GM18505 (cell line): ENCODE data around the gene B4GALNT4.
"Not testable (repeated sequence)": the region's sequence is repeated elsewhere in the genome, so short reads cannot be mapped to it uniquely, and the experiment has no call there.

Experiments
- ATAC-seq: cut with Tn5 transposase; IDR thresholded peaks from one replicate; pipeline ENCODE4 v1.9.1; 2021; ENCODE audit not compliant: unreplicated experiment
- POLR2A ChIP-seq: IDR thresholded peaks from 4 replicates; pipeline ENCODE4 v1.6.1; 2011; ENCODE audit warnings: borderline replicate concordance; ENCODE audit not compliant: insufficient read depth, insufficient read length; ENCODE audit errors: extremely low read depth

B4GALNT4 gene

DNA sequence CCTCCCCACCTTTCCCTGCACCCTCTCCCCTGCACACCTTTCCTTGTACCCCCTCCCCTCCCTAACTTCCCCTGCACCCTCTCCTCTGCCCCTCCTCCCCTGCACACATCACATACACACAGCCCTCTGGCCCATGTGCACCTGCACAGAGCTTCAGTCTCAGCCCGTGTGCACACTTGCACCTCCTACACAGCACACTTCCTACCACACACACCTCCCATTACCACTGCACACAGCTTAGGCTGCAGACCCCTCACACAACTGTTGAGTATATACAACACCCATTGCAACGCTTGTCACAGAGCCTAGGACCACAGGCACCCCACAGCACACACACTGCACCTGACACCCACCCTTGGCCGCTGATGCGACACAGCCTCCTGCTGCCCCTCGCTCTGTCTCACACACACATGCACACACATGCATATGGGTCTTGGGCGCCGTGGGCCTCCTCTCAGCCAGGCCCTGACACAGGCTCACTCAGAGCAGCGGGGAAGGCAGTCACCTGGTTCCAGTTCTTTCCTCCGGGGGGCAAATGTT, 45.1 kb downstream of the B4GALNT4 start:
- TF ChIP-seq POLR2A: no peak
- ATAC-seq: no peak

DNA sequence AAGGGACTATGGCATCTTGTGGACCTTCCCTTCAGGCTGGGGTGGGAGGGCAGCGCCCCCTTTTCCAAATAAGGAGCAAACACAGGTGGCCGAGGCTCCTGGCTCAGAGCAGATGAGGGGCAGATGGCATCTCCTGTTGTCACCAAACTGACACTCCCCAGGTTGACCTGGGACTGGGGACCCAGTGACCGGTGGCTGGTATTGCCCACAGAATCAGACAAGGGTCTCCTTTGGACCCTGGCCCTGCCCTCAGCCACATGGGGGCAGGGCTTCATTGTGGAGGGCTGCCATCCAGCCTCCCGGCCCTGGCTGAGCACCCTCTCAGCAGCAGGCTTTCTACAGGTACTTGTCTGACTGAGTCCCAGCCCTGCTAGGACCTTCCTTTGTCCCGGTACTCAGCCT, 46.3 kb downstream of the B4GALNT4 start:
- no peak for ATAC-seq
- no peak for TF ChIP-seq POLR2A

DNA sequence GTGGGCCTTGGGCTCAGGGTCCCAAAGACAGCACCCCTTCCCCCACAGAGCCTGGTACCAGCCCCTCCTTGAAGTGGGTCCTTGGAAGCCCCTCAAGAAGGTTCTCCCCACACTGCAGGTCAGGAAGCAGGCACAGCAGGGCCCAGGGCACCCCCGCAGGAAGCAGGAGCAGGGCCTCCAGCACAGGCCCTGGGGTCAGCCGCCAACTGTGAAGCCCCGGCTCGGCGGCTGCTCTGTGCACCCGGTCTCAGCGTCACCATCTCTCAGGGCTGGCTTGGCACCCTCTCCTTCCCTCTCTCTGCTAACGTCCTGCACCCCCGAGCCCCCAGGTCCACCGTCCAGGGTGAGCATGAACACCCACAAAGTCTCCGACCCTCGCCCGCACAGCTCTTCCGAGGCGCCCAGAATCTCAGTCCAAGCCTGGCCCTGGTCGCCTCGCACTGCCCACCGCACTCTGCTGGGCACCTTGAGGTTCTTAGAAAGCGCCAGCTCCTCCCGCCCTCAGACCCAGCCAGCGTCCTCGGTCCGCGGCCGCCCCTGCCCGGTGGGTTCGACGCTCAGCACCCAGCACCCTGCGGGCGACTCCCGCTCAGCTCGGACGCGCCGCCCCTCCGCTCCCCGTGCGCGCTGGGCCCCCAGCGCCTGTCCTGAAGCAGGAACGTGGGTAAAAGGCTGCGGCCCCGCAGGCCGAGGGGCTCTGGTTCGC, 46.9 kb downstream of the B4GALNT4 start:
- no peak for TF ChIP-seq POLR2A
- no peak for ATAC-seq

- no peak for TF ChIP-seq POLR2A
- ATAC-seq: no peak
Measured at GRCh38 chr11:416757-417621, 47.7 kb downstream of the B4GALNT4 start.

GRCh38 chr11:417652-418342, 48.5 kb downstream of the B4GALNT4 start:
- ATAC-seq: no peak
- TF ChIP-seq POLR2A: no peak

GRCh38 chr11:418343-419247, 49.3 kb downstream of the B4GALNT4 start:
- no peak for ATAC-seq
- TF ChIP-seq POLR2A: no peak

GRCh38 chr11:419248-420005, 50.1 kb downstream of the B4GALNT4 start:
- no peak for ATAC-seq
- no peak for TF ChIP-seq POLR2A

DNA sequence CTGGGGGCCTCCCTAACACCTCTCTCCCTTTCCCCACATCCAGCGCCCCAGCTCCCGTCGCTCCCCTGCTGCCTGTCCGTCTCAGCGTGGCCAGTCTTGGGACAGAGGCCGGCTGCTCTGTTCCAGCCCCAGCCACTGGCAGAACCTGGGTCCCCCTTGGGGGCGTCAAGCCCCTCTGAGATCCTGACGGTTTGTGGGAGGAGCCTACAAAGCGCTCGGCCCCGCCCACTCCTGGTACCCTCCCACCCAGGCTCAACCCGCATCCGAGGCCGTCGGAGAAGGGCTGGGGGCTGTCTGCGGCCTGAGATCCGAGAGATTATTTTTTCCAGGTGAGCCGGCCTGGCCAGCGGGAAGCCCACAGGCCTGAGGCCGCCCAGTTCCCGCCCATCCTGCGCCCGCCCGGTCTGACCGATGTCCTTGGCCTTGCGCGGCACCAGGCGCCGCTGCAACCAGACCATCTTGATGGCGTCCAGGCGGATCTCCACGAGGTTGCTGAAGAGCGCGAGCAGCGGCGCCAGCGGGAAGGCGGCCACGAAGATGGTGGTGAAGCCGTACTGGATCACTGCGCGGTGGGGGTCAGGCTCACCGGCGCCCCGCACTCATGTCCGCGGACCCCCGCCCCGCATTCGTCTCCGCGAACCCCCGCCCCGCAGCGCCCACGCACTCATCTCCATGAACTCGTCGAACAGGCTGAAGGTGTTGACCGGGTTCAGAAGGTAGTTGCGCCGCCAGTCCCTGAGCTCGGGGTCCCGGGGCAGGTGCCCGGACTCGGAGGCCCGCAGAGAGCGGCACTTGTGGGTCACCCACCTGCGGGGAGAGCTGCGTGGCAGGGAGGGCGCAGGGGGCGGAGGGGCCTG, 51.0 kb downstream of the B4GALNT4 start:
- no peak for TF ChIP-seq POLR2A
- no peak for ATAC-seq

DNA sequence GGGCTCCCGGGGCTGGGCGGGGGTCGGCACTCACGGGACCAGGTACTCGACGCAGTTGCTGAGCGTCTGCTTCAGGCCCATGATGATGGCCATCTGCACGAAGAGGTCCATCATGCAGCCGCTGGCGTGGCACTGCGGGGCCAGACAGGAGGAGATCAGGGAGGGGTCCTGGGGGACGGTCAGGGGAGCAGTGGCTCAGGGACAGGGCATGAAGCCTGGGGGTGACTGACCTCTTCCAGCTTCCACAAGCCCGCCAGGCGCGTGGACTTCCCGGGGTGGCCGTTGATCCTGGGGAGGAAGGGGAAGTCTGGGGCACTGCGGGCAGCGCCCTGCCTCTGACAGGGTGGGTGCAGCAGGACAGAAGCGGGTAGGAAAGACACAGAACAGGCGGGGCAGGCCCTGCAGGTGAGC, 51.6 kb downstream of the B4GALNT4 start:
- ATAC-seq: no peak
- TF ChIP-seq POLR2A: no peak

DNA sequence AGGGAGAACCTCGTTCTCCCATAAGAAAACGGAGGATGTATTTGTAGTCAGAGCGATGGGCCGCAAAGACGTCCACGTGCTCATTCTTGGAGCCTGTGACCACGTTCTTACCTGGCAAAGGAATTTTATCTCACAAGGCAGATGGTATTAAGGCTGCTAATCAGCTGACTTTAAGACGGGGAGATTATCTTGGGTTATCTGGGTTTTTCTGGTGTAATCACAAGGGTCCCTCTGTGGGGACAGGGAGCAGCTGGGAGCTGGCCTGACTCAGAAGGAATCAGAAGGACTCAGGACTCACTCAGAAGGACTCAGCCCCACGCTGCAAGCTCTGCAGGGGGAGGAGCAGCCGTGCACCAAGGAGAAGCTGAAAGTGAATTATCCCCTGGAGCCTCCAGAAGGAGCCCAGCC, 53.0 kb downstream of the B4GALNT4 start:
- ATAC-seq: no peak
- TF ChIP-seq POLR2A: no peak

GRCh38 chr11:424232-424631, 54.9 kb downstream of the B4GALNT4 start:
- no peak for TF ChIP-seq POLR2A
- ATAC-seq: no peak

- not testable (repeated sequence) for ATAC-seq
Measured at GRCh38 chr11:424766-425165, 55.5 kb downstream of the B4GALNT4 start.
